Natural killer cell (primary cell): Measurements from ENCODE around the gene GPR141. TPM values are rescaled to one million over a fixed set of nuclear protein-coding genes. Genes with fewer than 3 reads are reported as not detected.

ENCODE experiments used
- ATAC-seq, 3 donors: fragments of 150-1000 bp in 2 of 3; fragments of 200-7000 bp in 1 of 3; cut with Tn5 transposase; 1 replicate in 1 of 3; 2 replicates in 2 of 3; pipeline ENCODE4 v1.10.0; 2021; ENCODE audit warnings: mild to moderate bottlenecking in 2 of 3, moderate library complexity in 2 of 3
- DNase-seq, 2 donors: peaks; one replicate each; pipeline versions ENCODE4 v3.0.0 to v3.0.0-alpha.2; 2013 to 2021; ENCODE audit warnings: mixed read lengths in 1 of 2
- H3K27ac ChIP-seq: one replicate; pipeline ENCODE4 v1.5.1; 2013; ENCODE audit warnings: mild to moderate bottlenecking, low read length
- H3K27me3 ChIP-seq: one replicate; pipeline ENCODE4 v1.6.1; 2013; ENCODE audit warnings: low read length; ENCODE audit not compliant: control insufficient read depth, insufficient read depth
- H3K36me3 ChIP-seq: one replicate; pipeline ENCODE4 v1.6.1; 2013; ENCODE audit warnings: low read length; ENCODE audit not compliant: control insufficient read depth, insufficient read depth
- H3K4me1 ChIP-seq: one replicate; pipeline ENCODE4 v1.6.1; 2013; ENCODE audit warnings: low read length; ENCODE audit not compliant: control insufficient read depth, insufficient read depth
- H3K4me3 ChIP-seq: one replicate; pipeline ENCODE4 v1.5.1; 2013; ENCODE audit warnings: low read length
- H3K9me3 ChIP-seq: one replicate; pipeline ENCODE4 v1.6.1; 2013; ENCODE audit warnings: low read length; ENCODE audit not compliant: control insufficient read depth, insufficient read depth
- H3K27ac Mint-ChIP-seq, 2 donors: one replicate each; pipeline ENCODE4 v1.8.0; 2022; ENCODE audit warnings: mild to moderate bottlenecking in 2 of 2, mixed read lengths in 2 of 2, moderate library complexity in 1 of 2
- H3K27me3 Mint-ChIP-seq, 2 donors: one replicate each; pipeline ENCODE4 v1.8.0; 2022; ENCODE audit warnings: low read depth in 2 of 2, mixed read lengths in 2 of 2
- H3K36me3 Mint-ChIP-seq: one replicate; pipeline ENCODE4 v1.8.0; 2022; ENCODE audit warnings: mixed read lengths
- H3K4me1 Mint-ChIP-seq, 2 donors: one replicate each; pipeline ENCODE4 v1.8.0; 2022; ENCODE audit warnings: mixed read lengths in 2 of 2
- H3K4me3 Mint-ChIP-seq: one replicate; pipeline ENCODE4 v1.8.0; 2022; ENCODE audit warnings: mild to moderate bottlenecking, moderate library complexity, mixed read lengths
- H3K9me3 Mint-ChIP-seq, 2 donors: one replicate each; pipeline ENCODE4 v1.8.0; 2022; ENCODE audit warnings: mixed read lengths in 2 of 2
- WGBS: methylation state at CpG from one replicate; pipeline ENCODE4 v1.1.7; 2013; ENCODE audit warnings: missing lambda C conversion rate; ENCODE audit not compliant: insufficient coverage; 5-methylcytosine and 5-hydroxymethylcytosine counted together
- intact Hi-C: fragments of 100-400 bp; cut with micrococcal nuclease; formaldehyde crosslinking; loops from one replicate; pipeline ENCODE4 v1.14.2; 2022
- total RNA-seq, 4 donors: library from RNA; stranded (reverse); fragments of 120-200 nt in 1 of 4; gene quantifications; one replicate each; pipeline versions ENCODE4 v1.2.3 to v1.2.4, GENCODE V29; 2013 to 2022
- TF ChIP-seq, protein P1 (sequence below): fragments of 200-600 bp; IDR thresholded peaks from one replicate; pipeline ENCODE4 v1.8.0; 2022; ENCODE audit warnings: antibody characterized with exemption

The GPR141 gene
- total RNA-seq, 3 donors from 2014 or later (not counting 1 experiment from before 2014, with no cell fraction given) = 30.2 to 68.1 (median 55.2) TPM

- no peak for DNase-seq
- Histone ChIP-seq H3K27ac (no peak overlapping the region), H3K4me3 (no peak overlapping the region), H3K9me3 (no peaks in the 10 kb centered on the region), H3K27me3 (no peaks in the 10 kb centered on the region), H3K4me1 (peaks cover 9% of the 10 kb centered on the region), H3K36me3 (no peaks in the 10 kb centered on the region)
- WGBS = 22% methylated on average over 1 of the region's 1 CpG
- Mint-ChIP-seq H3K4me1 (peaks cover 41 to 42% of the 10 kb centered on the region in 2 donors), H3K36me3 (peaks cover 7% of the 10 kb centered on the region), H3K27me3 (no peaks in the 10 kb centered on the region), H3K9me3 (peaks cover 0 to 6% of the 10 kb centered on the region in 2 donors), H3K27ac (peak overlapping the region in 1 of 2 donors; percentile 12), H3K4me3 (no peak overlapping the region)
- intact Hi-C loops = no loop called here
- no peak for ATAC-seq
- TF ChIP-seq, protein P1, sequence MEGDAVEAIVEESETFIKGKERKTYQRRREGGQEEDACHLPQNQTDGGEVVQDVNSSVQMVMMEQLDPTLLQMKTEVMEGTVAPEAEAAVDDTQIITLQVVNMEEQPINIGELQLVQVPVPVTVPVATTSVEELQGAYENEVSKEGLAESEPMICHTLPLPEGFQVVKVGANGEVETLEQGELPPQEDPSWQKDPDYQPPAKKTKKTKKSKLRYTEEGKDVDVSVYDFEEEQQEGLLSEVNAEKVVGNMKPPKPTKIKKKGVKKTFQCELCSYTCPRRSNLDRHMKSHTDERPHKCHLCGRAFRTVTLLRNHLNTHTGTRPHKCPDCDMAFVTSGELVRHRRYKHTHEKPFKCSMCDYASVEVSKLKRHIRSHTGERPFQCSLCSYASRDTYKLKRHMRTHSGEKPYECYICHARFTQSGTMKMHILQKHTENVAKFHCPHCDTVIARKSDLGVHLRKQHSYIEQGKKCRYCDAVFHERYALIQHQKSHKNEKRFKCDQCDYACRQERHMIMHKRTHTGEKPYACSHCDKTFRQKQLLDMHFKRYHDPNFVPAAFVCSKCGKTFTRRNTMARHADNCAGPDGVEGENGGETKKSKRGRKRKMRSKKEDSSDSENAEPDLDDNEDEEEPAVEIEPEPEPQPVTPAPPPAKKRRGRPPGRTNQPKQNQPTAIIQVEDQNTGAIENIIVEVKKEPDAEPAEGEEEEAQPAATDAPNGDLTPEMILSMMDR = no peak
Measured at GRCh38 chr7:37769291-37769690, 85.7 kb downstream of the GPR141 start.

- Histone ChIP-seq H3K4me1 (peaks cover 9% of the 10 kb centered on the region), H3K9me3 (no peaks in the 10 kb centered on the region), H3K27me3 (no peaks in the 10 kb centered on the region), H3K27ac (no peak overlapping the region), H3K36me3 (no peaks in the 10 kb centered on the region), H3K4me3 (no peak overlapping the region)
- Mint-ChIP-seq H3K36me3 (peaks cover 5% of the 10 kb centered on the region), H3K4me1 (peaks cover 41 to 42% of the 10 kb centered on the region in 2 donors), H3K9me3 (peaks cover 0 to 6% of the 10 kb centered on the region in 2 donors), H3K27ac (peak overlapping the region in 1 of 2 donors; percentile 12), H3K4me3 (no peak overlapping the region), H3K27me3 (no peaks in the 10 kb centered on the region)
- ATAC-seq (no peak), DNase-seq (no peak)
- TF ChIP-seq, protein P1 = no peak
- 71% methylated on average over 3 of the region's 3 CpGs for WGBS
- intact Hi-C loops = no loop called here
Measured at GRCh38 chr7:37769726-37770125, 86.2 kb downstream of the GPR141 start.

DNA sequence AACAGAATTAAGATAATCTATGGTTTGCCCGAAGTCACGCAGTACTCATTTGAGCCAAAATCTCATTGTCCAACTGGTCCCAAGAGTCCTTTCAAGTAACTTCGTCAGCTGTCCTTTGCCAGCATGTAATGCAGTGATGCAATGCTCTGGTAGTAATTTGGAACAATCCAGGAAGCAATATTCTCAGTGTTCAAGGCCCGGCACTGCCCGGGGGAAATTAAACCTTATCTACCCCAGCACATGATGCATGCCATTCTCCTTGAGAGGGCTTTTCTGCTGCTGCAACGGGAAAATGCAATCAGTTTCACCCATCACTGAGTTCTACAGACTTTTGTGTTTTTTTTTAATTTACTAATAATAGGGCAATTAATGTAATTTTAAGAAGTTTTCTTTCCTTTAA lies 87.3 kb downstream of the GPR141 start:
- Histone ChIP-seq H3K9me3 (peaks cover under 1% of the 10 kb centered on the region), H3K27ac (no peak overlapping the region), H3K36me3 (no peaks in the 10 kb centered on the region), H3K4me1 (peaks cover 9% of the 10 kb centered on the region), H3K27me3 (no peaks in the 10 kb centered on the region), H3K4me3 (no peak overlapping the region)
- Mint-ChIP-seq H3K9me3 (peaks cover 0 to 12% of the 10 kb centered on the region in 2 donors), H3K4me3 (no peak overlapping the region), H3K27ac (no peak overlapping the region), H3K36me3 (peaks cover 14% of the 10 kb centered on the region), H3K4me1 (peaks cover 40 to 41% of the 10 kb centered on the region in 2 donors), H3K27me3 (no peaks in the 10 kb centered on the region)
- DNase-seq = no peak
- TF ChIP-seq, protein P1 = no peak
- ATAC-seq = no peak
- WGBS = 83% methylated on average over 5 of the region's 6 CpGs
- intact Hi-C loops = no loop called here

DNA sequence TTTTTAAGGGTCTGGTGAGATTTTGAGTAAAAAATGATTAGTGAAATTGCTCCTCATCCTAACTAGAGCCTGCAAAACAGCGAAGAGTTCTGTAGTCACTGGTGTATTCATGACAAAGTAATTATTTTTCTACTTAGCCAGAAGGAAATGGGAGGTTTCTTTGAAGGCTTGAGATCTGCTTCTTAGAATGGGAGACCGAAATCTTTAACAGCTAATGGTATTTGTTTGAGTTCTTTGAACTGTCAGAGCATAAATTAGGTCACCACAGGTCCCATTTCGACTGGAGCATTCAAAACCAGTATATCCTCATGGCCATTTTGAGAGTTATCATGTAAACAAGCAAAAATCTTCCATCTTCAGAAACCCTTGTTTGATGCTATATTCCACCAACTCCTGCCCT lies 87.8 kb downstream of the GPR141 start:
- Histone ChIP-seq H3K36me3 (no peaks in the 10 kb centered on the region), H3K27me3 (no peaks in the 10 kb centered on the region), H3K9me3 (peaks cover 5% of the 10 kb centered on the region), H3K4me1 (peaks cover 5% of the 10 kb centered on the region), H3K27ac (no peak overlapping the region), H3K4me3 (no peak overlapping the region)
- DNase-seq = no peak
- peaks cover 36% of the 10 kb centered on the region in 2 donors for H3K4me1 Mint-ChIP-seq
- WGBS = 34% methylated on average over 2 of the region's 3 CpGs
- peaks cover 0 to 12% of the 10 kb centered on the region in 2 donors for H3K9me3 Mint-ChIP-seq
- H3K27me3 Mint-ChIP-seq = no peaks in the 10 kb centered on the region
- no peak for ATAC-seq
- H3K4me3 Mint-ChIP-seq = no peak overlapping the region
- H3K36me3 Mint-ChIP-seq = peaks cover 14% of the 10 kb centered on the region
- TF ChIP-seq, protein P1 = no peak
- intact Hi-C loops = no loop called here
- H3K27ac Mint-ChIP-seq = peak overlapping the region; percentile 12 to 17
